Measurements from ENCODE around the gene TMEM63A.

Gene TMEM63A

GRCh38 chr1:225870911-225871310 lies 11.3 kb downstream of the TMEM63A start:
- TF ChIP-seq SPI1 (IDR thresholded peaks at IDR 0.05; ENCODE audit: low read depth, low read length) (no peak), POLR2A (IDR thresholded peaks at IDR 0.05; ENCODE audit: low read depth, low read length) (no peak)
- DNase-seq (ENCODE audit: insufficient read length, low spot score) = no peak
- FAIRE-seq = no peak

GRCh38 chr1:225868631-225869330 lies 13.4 kb downstream of the TMEM63A start:
- no peak for DNase-seq (ENCODE audit: insufficient read length, low spot score)
- FAIRE-seq = no peak
- TF ChIP-seq POLR2AphosphoS5 (IDR thresholded peaks at IDR 0.05; ENCODE audit: low read depth, low read length) (no peak), POU2F2 (IDR thresholded peaks at IDR 0.05; ENCODE audit: low read depth, low read length) (no peak), PAX5 (IDR thresholded peaks at IDR 0.05; ENCODE audit: insufficient read depth, low read length, severe bottlenecking) (no peak), POLR2A (IDR thresholded peaks at IDR 0.05; ENCODE audit: low read depth, low read length) (no peak), TAF1 (IDR thresholded peaks at IDR 0.05; ENCODE audit: low read depth, low read length) (no peak), SPI1 (IDR thresholded peaks at IDR 0.05; ENCODE audit: low read depth, low read length) (no peak)

- FAIRE-seq (no peak), DNase-seq (ENCODE audit: insufficient read length, low spot score) (no peak)
- no peak for TF ChIP-seq POLR2AphosphoS5 (IDR thresholded peaks at IDR 0.05; ENCODE audit: low read depth, low read length)
- TF ChIP-seq SPI1 (IDR thresholded peaks at IDR 0.05; ENCODE audit: low read depth, low read length) = no peak
- TF ChIP-seq PAX5 (IDR thresholded peaks at IDR 0.05; ENCODE audit: insufficient read depth, low read length, severe bottlenecking) = no peak
- TF ChIP-seq TAF1 (IDR thresholded peaks at IDR 0.05; ENCODE audit: low read depth, low read length) = no peak
- no peak for TF ChIP-seq POU2F2 (IDR thresholded peaks at IDR 0.05; ENCODE audit: low read depth, low read length)
- no peak for TF ChIP-seq POLR2A (IDR thresholded peaks at IDR 0.05; ENCODE audit: low read depth, low read length)
Measured at GRCh38 chr1:225866981-225867380, 15.2 kb downstream of the TMEM63A start.

- FAIRE-seq = peak; percentile 48
- no peak for TF ChIP-seq POU2F2 (IDR thresholded peaks at IDR 0.05; ENCODE audit: low read depth, low read length)
- TF ChIP-seq POLR2A (IDR thresholded peaks at IDR 0.05; ENCODE audit: low read depth, low read length) = no peak
- TF ChIP-seq POLR2AphosphoS5 (IDR thresholded peaks at IDR 0.05; ENCODE audit: low read depth, low read length) = no peak
- no peak for TF ChIP-seq TAF1 (IDR thresholded peaks at IDR 0.05; ENCODE audit: low read depth, low read length)
- TF ChIP-seq SPI1 (IDR thresholded peaks at IDR 0.05; ENCODE audit: low read depth, low read length) = peak; percentile 89
- TF ChIP-seq PAX5 (IDR thresholded peaks at IDR 0.05; ENCODE audit: insufficient read depth, low read length, severe bottlenecking) = no peak
- peak; percentile 50 for DNase-seq (ENCODE audit: insufficient read length, low spot score)
Measured at GRCh38 chr1:225866061-225866837, 15.9 kb downstream of the TMEM63A start.

- no peak for FAIRE-seq
- TF ChIP-seq TAF1 (IDR thresholded peaks at IDR 0.05; ENCODE audit: low read depth, low read length) = no peak
- TF ChIP-seq POLR2AphosphoS5 (IDR thresholded peaks at IDR 0.05; ENCODE audit: low read depth, low read length) = no peak
- TF ChIP-seq PAX5 (IDR thresholded peaks at IDR 0.05; ENCODE audit: insufficient read depth, low read length, severe bottlenecking) = no peak
- TF ChIP-seq POLR2A (IDR thresholded peaks at IDR 0.05; ENCODE audit: low read depth, low read length) = no peak
- TF ChIP-seq POU2F2 (IDR thresholded peaks at IDR 0.05; ENCODE audit: low read depth, low read length) = no peak
- TF ChIP-seq SPI1 (IDR thresholded peaks at IDR 0.05; ENCODE audit: low read depth, low read length) = no peak
- DNase-seq (ENCODE audit: insufficient read length, low spot score) = no peak
Measured at GRCh38 chr1:225865514-225865913, 16.7 kb downstream of the TMEM63A start.

GRCh38 chr1:225863167-225863566 lies 19.0 kb downstream of the TMEM63A start:
- no peak for DNase-seq (ENCODE audit: insufficient read length, low spot score)
- FAIRE-seq = no peak
- TF ChIP-seq PAX5 (IDR thresholded peaks at IDR 0.05; ENCODE audit: insufficient read depth, low read length, severe bottlenecking) = no peak
- TF ChIP-seq SPI1 (IDR thresholded peaks at IDR 0.05; ENCODE audit: low read depth, low read length) = no peak
- TF ChIP-seq POLR2A (IDR thresholded peaks at IDR 0.05; ENCODE audit: low read depth, low read length) = no peak
- no peak for TF ChIP-seq POU2F2 (IDR thresholded peaks at IDR 0.05; ENCODE audit: low read depth, low read length)
- TF ChIP-seq POLR2AphosphoS5 (IDR thresholded peaks at IDR 0.05; ENCODE audit: low read depth, low read length) = no peak
- no peak for TF ChIP-seq TAF1 (IDR thresholded peaks at IDR 0.05; ENCODE audit: low read depth, low read length)

GRCh38 chr1:225862581-225862950 lies 19.6 kb downstream of the TMEM63A start:
- TF ChIP-seq POU2F2 (IDR thresholded peaks at IDR 0.05; ENCODE audit: low read depth, low read length) (no peak), TAF1 (IDR thresholded peaks at IDR 0.05; ENCODE audit: low read depth, low read length) (no peak), SPI1 (IDR thresholded peaks at IDR 0.05; ENCODE audit: low read depth, low read length) (no peak), POLR2A (IDR thresholded peaks at IDR 0.05; ENCODE audit: low read depth, low read length) (no peak), POLR2AphosphoS5 (IDR thresholded peaks at IDR 0.05; ENCODE audit: low read depth, low read length) (no peak), PAX5 (IDR thresholded peaks at IDR 0.05; ENCODE audit: insufficient read depth, low read length, severe bottlenecking) (no peak)
- DNase-seq (ENCODE audit: insufficient read length, low spot score) (no peak), FAIRE-seq (no peak)

GRCh38 chr1:225861834-225862580 lies 20.2 kb downstream of the TMEM63A start:
- FAIRE-seq (no peak), DNase-seq (ENCODE audit: insufficient read length, low spot score) (no peak)
- TF ChIP-seq POLR2A (IDR thresholded peaks at IDR 0.05; ENCODE audit: low read depth, low read length) (no peak), POLR2AphosphoS5 (IDR thresholded peaks at IDR 0.05; ENCODE audit: low read depth, low read length) (no peak), SPI1 (IDR thresholded peaks at IDR 0.05; ENCODE audit: low read depth, low read length) (no peak), TAF1 (IDR thresholded peaks at IDR 0.05; ENCODE audit: low read depth, low read length) (no peak), POU2F2 (IDR thresholded peaks at IDR 0.05; ENCODE audit: low read depth, low read length) (no peak), PAX5 (IDR thresholded peaks at IDR 0.05; ENCODE audit: insufficient read depth, low read length, severe bottlenecking) (no peak)

- no peak for TF ChIP-seq POLR2AphosphoS5 (IDR thresholded peaks at IDR 0.05; ENCODE audit: low read depth, low read length)
- no peak for TF ChIP-seq PAX5 (IDR thresholded peaks at IDR 0.05; ENCODE audit: insufficient read depth, low read length, severe bottlenecking)
- no peak for TF ChIP-seq TAF1 (IDR thresholded peaks at IDR 0.05; ENCODE audit: low read depth, low read length)
- no peak for TF ChIP-seq POU2F2 (IDR thresholded peaks at IDR 0.05; ENCODE audit: low read depth, low read length)
- TF ChIP-seq SPI1 (IDR thresholded peaks at IDR 0.05; ENCODE audit: low read depth, low read length) = no peak
- no peak for TF ChIP-seq POLR2A (IDR thresholded peaks at IDR 0.05; ENCODE audit: low read depth, low read length)
- FAIRE-seq (no peak), DNase-seq (ENCODE audit: insufficient read length, low spot score) (no peak)
Measured at GRCh38 chr1:225860876-225861441, 21.2 kb downstream of the TMEM63A start.

All from GM12891 (cell line).